Superior temporal gyrus (tissue), 1 donor: ENCODE results near the gene IL4R.
"Not testable (repeated sequence)": the region's sequence is repeated elsewhere in the genome, so short reads cannot be mapped to it uniquely, and the experiment has no call there.

ENCODE experiments used
- DNase-seq: peaks from one replicate; pipeline ENCODE4 v3.0.0-alpha.2; 2016; ENCODE audit errors: extremely low spot score

The IL4R gene

DNA sequence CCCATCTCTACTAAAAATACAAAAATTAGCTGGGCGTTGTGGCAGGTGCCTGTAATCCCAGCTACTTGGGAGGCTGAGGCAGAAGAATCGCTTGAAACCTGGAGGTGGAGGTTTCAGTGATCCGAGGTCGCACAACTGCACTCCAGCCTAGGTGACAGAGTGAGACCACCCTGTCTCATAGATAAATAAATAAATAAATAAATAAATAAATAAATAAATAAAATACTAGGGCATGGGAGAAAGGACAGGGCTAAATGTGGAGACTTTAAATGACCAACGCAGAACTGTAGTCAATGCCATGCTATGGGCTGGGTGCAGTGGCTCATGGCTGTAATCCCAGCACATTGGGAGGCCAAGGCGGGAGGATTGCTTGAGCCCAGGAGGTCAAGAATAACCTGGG is 25.5 kb upstream of the IL4R start:
- not testable (repeated sequence) for DNase-seq

DNA sequence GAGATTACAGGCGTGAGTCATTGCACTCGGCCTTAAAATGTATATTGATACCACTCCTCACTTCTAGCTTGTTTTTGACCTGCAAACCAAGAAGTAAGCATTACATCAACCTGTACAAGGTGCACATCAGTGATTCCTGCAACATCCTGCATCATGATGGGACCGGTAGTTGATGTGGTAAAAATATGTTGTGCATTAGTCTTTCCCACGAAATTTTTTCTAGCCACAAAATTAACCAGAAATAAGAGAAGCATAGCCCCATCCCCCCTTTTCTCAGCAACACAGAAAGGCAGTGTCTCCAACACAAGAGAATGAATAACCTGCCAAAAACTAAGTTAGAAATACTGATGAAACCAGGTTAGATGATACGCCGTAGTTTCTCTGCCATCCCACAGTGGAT is 24.1 kb upstream of the IL4R start:
- no peak for DNase-seq

DNA sequence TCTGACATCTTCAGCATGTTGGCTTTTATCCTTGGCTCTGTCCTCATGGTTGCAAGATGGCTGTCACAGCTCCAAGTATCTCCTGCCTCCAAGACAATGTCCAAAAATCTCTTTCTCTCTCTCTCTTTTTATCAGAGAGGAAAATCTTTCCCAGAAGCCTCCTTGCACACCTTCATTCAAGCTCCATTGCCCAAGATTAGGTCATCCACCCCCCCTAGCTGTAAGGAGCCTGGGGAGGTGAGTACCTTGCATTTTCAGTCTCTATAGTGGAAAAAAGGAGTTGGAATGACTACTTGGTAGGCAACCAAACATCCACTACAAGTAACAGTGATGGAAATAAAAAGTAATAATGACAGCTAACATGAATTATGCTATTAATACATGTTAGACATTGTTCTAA is 23.2 kb upstream of the IL4R start:
- no peak for DNase-seq

DNA sequence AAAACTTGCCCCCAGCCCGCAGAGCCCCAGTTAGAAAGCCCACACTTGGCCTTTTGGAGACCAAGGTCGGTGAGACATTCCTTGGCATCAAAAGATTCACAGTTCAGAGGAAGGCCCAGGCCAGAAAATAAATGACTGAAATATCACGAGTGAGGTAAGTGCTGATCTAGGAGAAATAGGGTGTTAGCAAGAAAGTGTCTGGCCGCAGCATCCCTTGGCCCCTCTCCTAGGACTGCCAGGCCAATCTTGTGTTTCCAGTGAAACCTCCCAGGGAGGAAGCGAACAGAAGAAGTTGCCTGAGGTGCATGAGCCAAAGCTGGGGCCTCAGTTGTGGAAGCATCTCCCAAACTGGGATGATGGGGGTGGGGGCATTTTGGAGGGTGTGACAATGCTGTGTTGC is 22.7 kb upstream of the IL4R start:
- no peak for DNase-seq

DNA sequence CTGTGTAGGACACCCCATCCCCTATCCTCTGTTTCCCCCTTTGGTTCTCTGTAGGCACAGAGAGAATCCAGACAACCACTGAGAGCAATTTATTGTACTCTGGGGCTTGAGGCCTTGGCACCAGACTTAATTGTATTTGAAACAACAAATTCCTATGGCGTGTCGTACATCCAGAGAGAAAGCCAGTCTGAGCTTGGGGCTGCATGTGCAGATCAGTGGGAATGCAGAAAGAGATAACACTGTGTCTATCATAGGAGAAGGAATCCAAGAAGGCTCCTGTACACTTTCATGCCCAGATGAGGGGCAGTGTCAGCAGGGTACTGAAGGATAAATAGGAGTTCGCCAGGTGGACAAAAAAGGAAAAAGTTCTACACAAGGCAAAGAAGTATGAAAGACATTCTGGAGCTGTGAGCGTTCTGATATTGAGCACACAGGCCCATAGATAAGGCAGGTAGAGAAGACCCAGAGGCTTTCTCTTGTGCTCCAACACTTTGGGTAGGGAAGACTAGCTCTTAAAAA is 22.0 kb upstream of the IL4R start:
- no peak for DNase-seq

DNA sequence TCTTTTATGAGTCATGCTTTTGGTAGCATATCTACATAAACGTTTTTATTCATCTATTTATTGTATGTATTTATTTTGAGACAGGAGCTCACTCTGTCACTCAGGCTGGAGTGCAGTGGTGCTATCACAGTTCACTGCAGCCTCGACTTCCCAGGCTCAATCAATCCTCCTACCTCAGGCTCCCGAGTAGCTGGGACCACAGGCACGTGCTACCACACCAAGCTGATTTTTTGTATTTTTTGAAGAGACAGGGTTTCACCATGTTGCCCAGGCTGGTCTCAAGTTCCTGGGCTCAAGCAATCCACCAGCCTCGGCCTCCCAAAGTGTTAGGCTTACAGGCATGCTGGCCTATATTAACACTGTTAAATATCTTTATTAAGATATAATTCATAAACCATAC is 20.4 kb upstream of the IL4R start:
- no peak for DNase-seq

DNA sequence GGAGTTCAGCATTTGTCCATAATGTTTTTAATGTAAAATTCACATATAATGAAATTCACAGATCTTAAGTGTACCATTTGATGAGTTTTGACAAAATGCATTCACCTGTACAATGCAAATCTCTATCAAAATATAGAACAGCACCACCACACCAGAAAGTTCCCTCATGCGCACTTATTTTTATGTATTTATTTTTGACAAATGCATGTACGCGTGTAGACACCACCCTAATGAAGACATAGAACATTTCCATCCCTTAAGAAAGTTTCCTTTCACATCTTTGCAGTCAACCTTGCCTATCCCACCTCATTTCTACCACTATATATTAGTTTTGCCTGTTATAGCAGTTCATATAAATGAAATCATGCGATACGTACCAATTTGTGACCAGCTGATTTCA is 15.6 kb upstream of the IL4R start:
- DNase-seq = no peak

DNA sequence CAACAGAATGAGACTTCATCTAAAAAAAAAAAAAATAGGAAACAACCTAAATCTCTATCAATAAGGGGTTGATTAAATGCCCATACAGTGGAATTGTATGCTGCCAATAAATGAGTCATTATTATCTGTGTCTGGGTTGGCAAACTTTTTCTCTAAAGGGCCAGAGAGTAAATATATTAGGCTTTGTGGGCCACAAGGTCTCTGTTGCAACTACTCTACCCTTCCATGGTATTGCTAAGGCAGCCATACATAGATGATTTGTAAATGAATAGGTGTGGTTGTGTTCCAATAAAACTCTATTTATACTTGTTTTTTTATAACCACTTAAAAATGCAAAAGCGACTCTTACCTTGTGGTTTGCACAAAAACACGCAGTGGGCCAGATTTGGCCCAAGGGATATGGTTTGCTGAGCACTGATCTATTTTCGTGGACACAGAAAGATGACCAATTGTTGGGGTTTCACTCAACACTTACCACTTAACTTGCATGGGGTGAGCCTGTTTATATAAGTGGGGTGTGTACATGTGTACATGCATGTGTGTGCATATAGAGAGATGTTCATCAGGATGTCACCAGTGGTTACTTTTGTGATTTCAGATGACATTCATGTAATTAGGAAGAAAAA is 12.4 kb upstream of the IL4R start:
- DNase-seq = no peak

DNA sequence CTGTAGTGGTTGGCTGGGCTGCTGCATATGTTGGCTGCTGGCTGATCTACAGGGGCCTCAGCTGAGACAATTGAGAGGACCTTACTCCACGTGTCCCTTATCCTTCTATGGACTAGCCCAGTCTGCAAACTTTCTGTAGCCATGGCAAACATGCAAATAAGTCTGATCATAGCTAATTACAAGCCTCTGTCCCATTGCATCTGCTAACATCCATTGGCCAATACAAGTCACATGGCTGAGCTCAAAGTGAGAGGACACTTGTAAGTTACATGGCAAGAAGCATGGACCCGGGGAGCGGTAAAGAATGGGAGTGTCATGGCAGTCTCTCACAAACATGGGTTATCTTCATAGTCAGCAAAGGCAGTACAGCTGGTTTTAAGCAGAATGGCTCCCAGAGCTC is 11.6 kb upstream of the IL4R start:
- DNase-seq = no peak

DNA sequence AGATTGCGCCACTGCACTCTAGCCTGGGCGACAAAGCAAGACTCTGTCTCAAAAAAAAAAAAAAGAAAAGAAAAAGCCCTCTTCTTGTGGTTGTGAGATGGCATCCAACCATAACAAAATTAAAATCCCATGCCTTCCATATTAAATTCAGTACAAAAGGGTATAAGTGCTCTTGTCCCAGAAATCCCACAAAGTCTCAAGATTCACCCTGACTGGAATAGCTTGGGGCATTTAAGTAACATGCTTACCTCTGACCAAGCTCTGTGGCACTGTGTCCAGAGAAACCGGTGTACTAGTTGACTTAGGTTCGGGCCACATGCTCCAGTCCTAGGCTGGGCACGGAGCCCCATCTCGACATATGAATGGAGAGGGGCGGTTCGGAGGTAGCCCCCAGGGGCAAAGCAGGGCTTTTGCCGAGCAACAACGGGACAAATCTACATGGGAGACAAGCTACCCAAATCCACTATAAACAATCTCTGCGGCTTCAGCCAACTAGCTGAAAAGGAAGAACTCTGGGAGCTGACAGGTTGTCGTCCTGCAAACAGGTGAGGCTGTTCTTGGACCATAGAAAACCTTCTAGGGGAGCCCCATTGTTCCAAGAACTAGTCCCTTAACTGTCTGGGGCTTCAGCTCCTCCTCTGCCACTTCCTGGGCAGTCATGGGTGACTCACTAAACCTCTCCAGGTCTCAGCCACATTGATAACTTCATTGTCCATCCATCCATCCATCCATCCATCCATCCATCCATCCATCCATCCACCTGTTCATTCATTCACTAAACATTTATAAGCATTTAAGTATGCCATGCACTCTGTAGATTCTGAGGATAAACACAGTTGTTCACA is 10.3 kb upstream of the IL4R start:
- DNase-seq = no peak

DNA sequence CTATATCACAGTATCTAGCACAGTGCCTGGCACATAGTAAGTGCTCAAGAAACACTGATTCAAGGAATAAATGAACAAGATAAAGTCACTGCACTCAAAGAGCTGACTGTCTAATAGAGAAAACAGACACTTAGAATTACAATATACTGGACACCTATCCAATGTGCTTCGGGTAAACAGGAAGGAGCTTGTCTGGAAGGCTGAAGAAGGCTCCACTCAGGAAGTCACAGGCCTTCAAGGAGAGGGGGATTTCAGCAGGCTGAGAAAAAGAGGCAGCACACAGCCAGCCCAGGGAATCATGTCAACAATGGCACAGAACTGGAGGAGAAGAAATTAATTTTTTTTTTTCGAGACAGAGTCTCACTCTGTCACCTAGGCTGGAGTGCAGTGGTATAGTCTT is 9.7 kb upstream of the IL4R start:
- no peak for DNase-seq

DNA sequence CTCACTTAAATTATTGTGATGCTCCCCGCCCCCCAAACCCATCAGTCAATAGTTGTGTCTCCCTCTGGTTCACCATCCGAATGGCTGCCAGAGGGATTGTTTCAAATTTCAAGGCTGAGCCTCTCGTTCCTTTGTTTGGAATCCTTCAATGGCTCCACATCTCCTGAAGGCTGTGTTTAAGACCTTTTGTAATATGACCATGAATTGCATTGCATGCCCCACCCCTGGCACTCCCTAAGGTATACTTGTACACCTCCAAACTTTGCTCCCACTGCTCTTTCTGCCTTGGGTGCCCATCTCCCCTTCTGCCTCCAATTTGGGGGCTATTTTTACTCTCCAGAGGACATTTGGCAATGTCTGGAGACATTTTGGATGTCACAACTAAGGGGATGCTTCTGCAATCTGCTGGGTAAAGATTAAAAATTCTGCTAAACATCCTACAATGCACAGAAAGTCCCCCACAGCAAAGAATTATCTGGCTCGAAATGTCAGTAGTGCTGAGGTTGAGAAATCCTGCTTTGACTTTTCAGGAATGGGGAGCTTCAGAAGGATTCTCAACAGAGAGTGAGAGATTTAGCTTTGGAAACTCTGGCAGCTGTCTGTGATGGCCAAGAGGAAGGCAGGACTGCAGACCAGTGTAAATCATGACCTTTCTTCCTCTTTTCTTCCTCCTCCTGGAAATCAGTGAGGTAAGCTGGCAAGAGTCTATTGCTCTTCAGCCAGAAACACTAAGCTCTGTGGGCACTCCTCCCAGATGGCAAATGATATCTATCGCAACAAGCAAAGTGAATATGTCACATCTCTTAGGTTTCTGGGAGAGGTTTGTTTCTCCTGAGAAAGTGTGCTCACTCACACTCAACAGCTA is 8.7 kb upstream of the IL4R start:
- no peak for DNase-seq

DNA sequence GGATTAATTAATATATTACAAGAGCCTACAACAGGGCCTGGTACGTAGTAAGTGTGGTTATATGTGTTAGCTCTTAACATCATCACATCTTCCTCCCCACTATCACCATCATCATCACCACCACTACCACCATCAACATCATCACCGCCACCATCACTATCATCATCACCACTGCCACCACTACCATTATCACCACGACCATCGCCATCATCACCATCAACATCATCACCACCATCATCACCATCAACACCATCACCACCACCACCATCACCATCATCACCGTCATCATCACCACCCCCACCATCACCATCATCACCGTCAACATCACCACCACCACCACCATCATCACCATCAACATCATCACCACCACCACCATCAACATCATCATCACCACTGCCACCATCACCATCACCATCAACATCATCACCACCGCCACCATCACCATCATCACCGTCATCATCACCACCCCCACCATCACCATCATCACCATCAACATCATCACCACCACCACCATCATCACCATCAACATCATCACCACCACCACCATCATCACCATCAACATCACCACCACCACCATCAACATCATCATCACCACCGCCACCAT is 7.8 kb upstream of the IL4R start:
- no peak for DNase-seq

DNA sequence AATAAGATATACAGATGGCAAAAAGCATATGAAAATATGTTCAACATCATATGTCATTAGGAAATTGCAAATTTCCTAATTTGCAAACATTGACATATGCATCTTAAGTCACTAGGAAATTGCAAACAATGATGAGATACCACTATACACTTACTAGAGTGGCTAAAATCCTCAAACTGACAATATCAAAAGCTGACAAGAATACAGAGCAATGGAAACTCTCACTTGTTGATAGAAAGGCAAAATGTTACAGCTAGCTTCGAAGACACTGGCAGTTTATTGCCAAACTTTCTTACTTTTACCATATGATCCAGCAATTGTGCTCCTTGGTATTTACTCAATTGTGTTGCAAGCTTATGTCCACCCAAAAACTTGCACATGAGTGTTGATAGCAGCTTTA is 5.0 kb upstream of the IL4R start:
- no peak for DNase-seq

DNA sequence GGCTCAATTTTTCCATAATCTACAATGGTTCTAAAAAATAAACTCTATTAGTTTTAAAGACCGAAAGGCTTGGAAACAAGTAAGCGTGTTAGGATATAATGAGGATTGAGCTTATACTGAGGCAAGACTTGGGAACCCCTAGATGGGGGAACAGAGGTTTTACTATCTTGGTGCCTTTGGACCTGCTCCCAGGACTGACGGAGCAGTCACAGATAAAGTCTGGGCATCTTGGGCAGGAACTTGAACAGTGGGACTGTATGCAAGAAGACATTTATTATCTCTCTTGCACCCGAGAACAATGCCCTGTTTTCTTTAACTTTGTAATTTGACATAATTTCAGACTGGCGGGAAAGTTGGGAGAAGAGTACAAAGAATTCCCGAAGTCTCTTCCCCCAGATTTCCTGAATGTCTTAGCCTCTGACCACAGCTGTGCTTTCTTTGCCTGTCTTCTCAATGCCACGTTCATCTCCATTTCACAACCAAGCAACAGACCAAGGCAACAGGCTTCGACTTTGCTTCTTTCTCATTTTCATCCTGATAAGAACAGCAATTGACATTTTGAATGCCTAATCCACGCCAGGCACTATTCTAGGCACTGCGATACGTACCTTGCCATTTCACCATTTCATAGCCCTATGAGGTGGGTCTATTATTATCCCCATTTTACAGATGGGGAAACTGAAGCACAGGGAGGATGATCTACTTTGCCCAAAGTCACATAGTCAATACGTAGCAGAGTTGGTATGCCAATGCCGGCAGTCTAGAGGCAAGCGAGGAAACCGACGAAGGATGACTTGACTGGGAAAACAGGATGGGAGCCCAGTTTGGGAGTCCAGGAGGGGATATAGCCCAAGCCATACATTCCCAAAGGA is 3.0 kb upstream of the IL4R start:
- DNase-seq = no peak

DNA sequence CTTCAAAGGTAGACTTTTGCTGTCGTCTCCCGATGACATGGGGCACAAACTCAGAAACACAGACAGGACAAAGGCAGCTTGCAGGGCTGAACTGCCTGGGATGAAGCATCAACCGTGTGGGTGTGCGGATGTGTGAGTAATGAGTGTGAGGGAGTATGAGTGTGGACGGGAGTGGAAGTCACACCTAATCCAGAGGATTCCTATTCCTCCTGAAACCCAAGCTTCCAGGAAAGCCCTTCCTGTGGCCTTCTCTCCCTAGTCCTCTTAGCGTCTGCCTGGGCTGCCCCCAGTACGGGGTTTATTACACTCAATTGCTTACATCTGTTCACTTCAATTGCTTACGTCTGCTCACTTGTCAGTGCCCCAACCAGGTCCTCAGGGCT is 2.3 kb upstream of the IL4R start:
- DNase-seq = no peak

DNA sequence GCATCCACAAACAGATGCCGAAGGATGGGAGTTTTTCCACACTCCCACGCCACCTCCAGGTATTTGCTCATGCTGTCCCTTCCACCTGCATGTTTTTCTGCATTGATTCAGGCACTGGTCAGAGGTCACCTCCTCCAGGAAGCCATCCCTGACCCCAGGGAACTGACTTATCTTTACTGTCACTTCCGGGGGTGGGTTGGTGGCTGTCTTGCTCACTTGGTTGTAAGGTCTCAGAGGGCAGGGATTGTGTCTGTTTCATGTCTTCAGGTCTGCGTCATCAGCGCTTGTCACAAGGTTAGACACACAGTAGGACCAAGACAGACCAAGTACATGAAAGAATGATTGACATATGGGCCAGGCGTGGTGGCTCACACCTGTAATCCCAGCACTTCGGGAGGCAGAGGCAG is 1.9 kb upstream of the IL4R start:
- no peak for DNase-seq

DNA sequence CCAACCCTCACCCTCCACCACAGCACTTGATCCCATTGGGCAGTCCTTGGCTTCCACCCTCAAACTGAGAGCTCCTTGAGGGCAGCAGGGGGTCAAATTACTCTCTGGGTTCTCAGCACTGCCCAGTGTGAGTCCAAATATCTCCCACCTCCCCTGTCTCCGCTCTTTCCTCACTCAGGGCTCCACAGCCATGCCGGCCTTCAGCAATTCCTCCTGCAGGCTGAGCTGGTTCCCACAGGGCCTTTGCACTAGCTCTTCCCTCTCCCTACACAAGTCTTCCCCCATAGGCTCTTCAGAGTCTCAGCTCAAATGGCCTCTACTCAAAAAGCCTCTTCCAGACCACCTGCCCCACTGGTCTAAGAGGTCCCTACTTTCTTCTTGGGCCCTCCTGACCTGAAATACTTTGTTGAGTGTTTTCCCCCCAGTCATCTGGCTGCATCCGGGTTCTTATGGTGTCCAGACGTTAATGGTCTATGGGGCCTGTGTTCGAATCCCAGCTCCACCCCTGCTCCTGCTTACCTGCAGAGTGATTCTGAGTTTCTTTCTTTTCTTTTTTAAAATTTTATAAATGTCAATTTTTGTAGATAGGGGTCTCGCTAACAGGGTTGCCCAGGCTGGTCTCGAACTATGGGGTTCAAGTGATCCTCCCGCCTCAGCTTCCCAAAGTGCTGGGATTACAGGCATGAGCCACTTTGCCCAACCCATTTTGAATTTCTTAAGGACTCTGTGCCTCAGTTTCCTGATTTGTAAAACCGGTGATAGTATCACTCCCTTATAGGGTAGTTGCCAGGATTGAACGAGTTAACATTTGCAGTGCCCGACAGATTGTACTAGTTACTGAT is 973 bp upstream of the IL4R start:
- no peak for DNase-seq

DNA sequence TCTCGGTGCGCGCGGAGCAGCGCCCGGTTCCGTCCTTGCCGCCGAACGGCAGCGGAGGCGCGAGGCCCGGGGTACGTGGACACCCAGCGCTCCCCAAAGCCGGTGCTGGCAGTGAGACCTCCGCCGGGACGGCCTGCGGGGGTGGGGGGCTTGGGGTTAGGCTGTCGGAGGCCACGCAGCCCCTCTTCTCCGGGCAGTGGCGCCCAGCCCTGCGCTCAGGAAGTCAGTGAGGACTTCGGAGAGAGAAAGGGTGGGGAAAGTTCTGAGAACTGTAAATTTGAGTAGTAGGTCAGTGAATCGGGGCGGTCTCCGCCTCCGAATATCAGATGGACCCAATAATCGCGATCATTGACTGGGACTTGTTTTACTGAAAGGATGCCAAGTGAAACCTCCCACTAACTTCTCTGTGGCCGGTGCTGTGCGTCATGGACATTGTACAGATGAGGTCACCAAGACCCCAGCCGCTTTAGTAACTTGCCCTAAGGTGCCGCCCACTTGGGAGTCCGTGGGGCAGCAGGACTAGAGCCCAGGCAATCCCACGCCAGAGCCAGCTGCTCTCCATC is 468 bp downstream of the IL4R start:
- DNase-seq = no peak

DNA sequence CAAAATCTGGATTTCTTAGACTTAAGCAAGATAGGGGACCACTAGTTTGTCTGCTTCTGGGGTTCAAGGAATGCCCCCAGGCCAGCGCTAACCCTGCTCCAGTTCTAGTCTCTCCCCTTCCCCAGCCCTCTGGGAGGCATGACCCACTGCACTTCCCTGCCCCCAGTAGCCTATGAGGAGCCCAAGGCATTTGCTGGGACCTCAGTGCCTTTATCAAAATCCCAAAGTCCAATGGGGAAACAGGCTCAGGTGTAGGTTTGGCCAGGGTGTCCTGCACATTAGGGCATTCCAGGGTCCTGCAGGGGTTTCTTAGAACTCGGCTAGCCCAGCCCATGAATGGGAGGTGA is 1.2 kb downstream of the IL4R start:
- DNase-seq = no peak
